GM21717 (cell line): ENCODE results near the gene IL23A.
"Not testable (repeated sequence)": the region's sequence is repeated elsewhere in the genome, so short reads cannot be mapped to it uniquely, and the experiment has no call there.

Source experiments
- ATAC-seq: cut with Tn5 transposase; IDR thresholded peaks from one replicate; pipeline ENCODE4 v1.9.1; 2021; ENCODE audit warnings: mild to moderate bottlenecking, moderate library complexity; ENCODE audit not compliant: unreplicated experiment

Gene IL23A

DNA sequence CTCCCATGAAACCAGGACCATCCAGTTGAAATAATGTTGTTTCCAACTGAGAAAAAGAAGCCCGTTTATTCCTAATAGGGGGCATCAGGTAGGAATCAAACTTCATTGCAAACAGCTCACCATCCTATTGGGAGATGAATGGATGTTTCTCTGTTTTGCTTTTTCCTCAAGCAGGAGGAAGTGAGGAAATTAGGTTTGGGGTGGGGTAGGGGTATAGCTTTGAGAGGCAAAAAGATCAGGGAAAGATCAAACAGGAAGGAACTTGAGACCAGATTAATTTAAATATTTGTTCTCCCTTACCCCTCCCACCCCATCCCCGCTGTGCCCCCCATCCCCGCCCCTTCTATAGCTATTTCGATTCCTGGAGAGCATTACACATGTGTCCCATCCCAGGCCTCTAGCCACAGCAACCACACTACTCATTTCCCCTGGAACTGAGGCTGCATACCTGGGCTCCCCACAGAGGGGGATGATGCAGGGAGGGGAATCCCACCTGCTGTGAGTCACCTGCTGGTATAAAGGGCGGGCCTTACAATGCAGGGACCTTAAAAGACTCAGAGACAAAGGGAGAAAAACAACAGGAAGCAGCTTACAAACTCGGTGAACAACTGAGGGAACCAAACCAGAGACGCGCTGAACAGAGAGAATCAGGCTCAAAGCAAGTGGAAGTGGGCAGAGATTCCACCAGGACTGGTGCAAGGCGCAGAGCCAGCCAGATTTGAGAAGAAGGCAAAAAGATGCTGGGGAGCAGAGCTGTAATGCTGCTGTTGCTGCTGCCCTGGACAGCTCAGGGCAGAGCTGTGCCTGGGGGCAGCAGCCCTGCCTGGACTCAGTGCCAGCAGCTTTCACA is at the start of gene IL23A:
Gene IL23A (plus strand): TSS at position 577 of the 850 bp plus-strand sequence. CDS start 161 bp downstream, at position 738.
- ATAC-seq = peak; percentile 41

- no peak for ATAC-seq
These were observed 44.9 kb upstream of the IL23A start for GRCh38 chr12:56293795-56294194.

GRCh38 chr12:56296295-56296694 is 42.4 kb upstream of the IL23A start:
- ATAC-seq = no peak

DNA sequence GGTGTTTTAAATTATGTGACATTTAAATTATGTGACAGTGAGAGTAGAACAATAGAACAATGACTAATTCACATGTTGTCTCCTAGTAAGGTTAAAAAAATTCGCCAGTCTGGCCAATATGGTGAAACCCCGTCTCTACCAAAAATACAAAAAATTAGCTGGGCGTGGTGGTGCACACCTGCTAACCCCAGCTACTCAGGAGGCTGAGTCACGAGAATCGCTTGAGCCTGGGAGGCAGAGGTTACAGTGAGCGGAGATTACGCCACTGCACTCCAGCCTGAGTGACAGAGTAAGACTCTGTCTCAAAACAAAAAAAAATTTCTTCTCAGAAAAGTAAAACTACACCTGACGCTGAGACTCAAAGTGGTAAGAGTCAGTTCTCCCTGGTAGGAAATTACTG is 41.3 kb upstream of the IL23A start:
- ATAC-seq = no peak

GRCh38 chr12:56298828-56299227 is 39.9 kb upstream of the IL23A start:
- ATAC-seq = no peak

DNA sequence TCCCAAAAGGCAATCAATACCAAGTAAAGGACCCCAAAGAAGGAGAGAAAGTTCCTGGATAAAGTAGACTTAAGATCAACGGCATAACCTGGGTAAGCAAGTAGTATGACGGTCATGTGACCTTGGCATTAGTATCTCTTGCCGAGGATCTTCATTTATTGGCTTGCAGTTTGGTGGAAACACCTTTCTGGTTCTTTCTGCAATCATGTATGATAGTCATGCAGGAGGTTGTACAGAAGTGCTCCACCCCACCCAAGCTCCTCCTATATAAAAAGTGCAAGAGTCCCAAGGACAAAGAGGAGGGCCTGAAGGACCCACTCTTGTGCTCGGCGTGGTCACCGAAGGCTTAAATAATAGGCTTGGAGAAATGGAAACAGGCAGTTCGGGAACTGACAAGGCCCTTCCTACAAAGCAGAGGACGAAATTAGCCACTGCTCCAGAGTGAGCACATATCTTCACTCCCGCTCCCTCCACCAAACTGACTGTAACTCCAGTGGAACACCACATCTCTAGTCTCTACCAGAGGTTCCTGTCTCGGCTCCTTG is 39.3 kb upstream of the IL23A start:
- peak; percentile 13 for ATAC-seq

- peak; percentile 93 for ATAC-seq
These were observed 38.6 kb upstream of the IL23A start, which contains the start of gene CS for GRCh38 chr12:56299853-56300643. TSS of gene CS (minus strand) at chr12:56300330. CDS start at chr12:56300201, 129 bp downstream.

GRCh38 chr12:56300644-56301464 is 37.8 kb upstream of the IL23A start:
- ATAC-seq = no peak

- ATAC-seq = no peak
These were observed 34.4 kb upstream of the IL23A start for GRCh38 chr12:56304276-56304675.

DNA sequence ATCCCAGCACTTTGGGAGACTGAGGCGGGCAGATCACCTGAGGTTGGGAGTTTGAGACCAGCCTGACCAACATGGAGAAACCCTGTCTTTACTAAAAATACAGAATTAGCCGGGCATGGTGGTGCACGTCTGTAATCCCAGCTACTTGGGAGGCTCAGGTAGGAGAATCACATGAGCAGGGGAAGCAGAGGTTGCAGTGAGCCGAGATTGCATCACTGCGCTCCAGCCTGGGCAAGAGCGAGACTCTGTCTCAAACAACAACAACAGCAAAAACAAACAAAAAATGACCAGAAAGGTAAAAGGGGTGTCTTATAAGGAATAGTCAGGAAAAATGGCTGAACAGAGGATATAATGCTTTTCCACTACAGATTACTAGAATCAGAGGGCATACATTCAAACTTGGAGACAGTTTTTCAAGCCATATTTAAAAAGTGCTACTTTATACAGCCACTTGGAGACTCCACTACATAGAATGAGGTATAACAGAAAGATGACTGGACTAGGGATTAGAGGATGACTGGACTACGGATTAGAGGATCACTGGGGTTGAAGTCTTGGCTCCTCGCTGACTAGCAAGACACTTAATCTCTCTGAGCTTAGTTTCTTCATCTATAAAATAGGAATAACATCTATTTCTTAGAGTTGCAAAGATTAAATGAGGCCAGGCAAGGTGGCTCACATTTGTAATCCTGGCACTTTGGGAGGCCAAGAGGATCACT is 33.7 kb upstream of the IL23A start:
- ATAC-seq = no peak

GRCh38 chr12:56307221-56307965 is 31.3 kb upstream of the IL23A start:
- ATAC-seq = no peak

DNA sequence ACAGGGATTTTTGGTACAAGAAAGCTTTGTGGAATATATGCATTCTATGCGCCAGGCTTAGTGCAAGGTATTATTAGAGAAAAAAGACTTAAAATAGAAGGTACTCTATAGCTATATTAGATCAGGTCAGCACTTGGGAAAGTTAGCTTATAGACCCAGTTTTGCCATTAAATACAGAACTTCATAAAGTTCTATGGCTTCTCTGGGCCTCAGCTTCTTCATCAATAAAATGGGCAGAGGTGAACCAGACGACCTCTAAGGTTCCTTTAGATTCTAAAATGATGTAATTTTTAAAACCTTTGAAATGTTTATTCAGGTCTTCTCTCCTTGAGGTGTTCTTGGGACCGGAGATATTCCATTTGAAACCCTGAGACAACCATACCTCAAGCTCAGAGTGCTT is 30.0 kb upstream of the IL23A start:
- no peak for ATAC-seq

GRCh38 chr12:56311003-56311402 is 27.7 kb upstream of the IL23A start:
- ATAC-seq = no peak

DNA sequence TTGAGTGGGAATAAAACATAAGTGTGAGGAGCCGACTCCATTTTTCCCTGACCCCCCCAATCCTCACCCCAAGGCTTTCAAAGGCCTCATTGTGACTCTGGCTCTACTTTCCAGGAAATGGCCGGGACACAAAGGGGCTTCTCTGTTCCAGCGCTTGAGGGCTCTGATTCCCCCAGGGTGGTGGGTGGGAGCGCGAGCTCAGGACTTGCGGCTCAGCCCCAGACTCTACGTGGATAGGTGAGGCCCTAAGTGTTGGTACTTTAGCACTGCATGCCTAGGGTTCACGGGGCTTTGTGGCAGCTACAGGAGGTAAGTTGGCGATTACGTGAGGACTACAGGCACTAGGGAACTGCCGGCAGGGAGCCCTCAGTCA is 23.4 kb upstream of the IL23A start:
- ATAC-seq = no peak

DNA sequence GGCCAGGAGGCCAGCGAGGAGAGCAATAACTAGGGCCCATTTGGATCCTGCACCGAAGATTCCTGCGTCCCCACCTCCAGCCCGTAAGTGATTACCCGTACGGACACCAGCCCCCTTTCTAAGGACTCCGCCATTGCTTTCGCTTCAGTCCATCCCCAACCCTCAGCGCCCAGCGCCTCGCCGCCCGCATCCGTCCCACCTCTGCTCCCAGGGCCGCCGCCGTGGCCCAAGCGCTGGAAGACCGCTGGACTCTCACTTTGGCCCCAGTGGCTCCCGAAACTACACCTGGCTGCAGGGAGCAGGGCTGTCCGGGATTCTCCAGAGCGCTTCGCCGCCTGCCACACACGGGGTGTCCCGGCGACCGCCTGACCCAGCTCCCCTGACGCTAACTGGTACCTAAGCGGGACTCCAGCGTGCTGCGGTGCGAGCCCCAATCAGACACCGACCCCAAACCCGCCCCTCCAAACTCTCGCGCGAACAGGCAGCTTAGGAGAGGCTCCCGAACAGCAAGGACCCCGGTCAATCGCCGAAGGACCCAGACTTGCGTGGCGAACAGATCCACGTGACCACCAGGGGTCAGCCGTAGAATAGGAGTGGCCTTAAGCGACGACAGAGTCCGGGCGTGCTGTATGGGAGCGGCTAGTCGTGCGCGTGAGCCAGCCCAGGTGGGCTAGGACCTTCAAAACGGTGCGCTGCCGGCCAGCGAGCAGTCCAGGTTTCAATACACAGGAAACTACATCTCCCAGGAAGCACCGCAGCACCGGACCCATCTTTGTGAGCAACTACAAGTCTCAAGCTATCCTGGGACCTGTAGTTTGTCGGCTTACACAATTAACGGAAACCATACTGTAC is 22.8 kb upstream of the IL23A start, which contains the start of gene CNPY2:
Gene CNPY2 (minus strand): TSS at position 367 of the 852 bp plus-strand sequence. CDS start 771 bp downstream, outside the sequence.
- peak; percentile 91 for ATAC-seq

- no peak for ATAC-seq
These were observed 21.0 kb upstream of the IL23A start for GRCh38 chr12:56317675-56318074.

DNA sequence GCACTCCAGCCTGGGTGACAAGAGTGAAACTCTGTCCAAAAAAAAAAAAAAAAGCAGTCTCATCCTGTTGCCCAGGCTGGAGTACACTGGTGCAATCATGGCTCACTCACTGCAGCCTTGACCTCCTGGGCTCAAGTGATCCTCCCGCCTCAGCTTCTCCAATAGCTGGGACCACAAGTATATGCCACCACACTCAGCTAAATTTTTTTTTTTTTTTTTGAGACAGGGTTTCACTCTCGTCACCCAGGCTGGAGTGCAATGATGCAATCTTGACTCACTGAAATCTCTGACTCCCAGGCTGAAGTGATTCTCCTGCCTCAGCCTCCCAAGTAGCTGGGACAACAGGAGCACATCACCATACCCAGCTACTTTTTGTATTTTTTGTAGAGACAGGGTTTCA is 17.7 kb upstream of the IL23A start:
- ATAC-seq = no peak

GRCh38 chr12:56321610-56322009 is 17.1 kb upstream of the IL23A start:
- ATAC-seq = not testable (repeated sequence)
